Measurements from ENCODE around the gene PTPRN2. TPM values are rescaled to one million over a fixed set of nuclear protein-coding genes. Genes with fewer than 3 reads are reported as not detected.

The PTPRN2 gene
- total RNA-seq, 1 experiment from 2014 or later, result 2.1 TPM

- H3K4me1 ChIP-seq (ENCODE audit: control insufficient read depth in 1 of 2, insufficient read depth in 2 of 2, low read length in 2 of 2), result no peaks in the 10 kb centered on the region
- H2AFZ ChIP-seq (ENCODE audit: low read depth, low read length, poor library complexity, severe bottlenecking), result no peak overlapping the region
- no peak overlapping the region for H3K9ac ChIP-seq (ENCODE audit: low read length)
- RAD21 ChIA-PET (ENCODE audit: low non-redundant PET in 1 of 2, low total read pairs in 2 of 2, uncharacterized antibody in 2 of 2, unreplicated experiment in 2 of 2), result no interaction called here
- no peak for ATAC-seq
- H3K79me2 ChIP-seq (ENCODE audit: insufficient read depth, low read length), result no peaks in the 10 kb centered on the region
- no peak overlapping the region for H3K4me3 ChIP-seq (replicated peaks in 1 of 2; ENCODE audit: low read depth in 1 of 2, low read length in 2 of 2)
- H3K36me3 ChIP-seq (ENCODE audit: control insufficient read depth in 1 of 2, insufficient read depth in 2 of 2, low read length in 2 of 2), result no peaks in the 10 kb centered on the region
- no peak overlapping the region for H3K4me2 ChIP-seq (ENCODE audit: low read length)
- intact Hi-C loops (cut with micrococcal nuclease), result no loop called here
- no TSS peak for BruUV-seq (replicated peaks)
- TF ChIP-seq YY1 (IDR thresholded peaks at IDR 0.05; ENCODE audit: extremely low read depth, insufficient replicate concordance, low read depth, low read length), result no peak
- no peak for TF ChIP-seq CTCF (IDR thresholded peaks at IDR 0.05 in 2 of 3, conservative IDR thresholded peaks at IDR 0.05 in 1 of 3; ENCODE audit: borderline replicate concordance in 1 of 3, insufficient read depth in 1 of 3, low read depth in 2 of 3, low read length in 2 of 3)
- no peak for TF ChIP-seq EZH2phosphoT487 (IDR thresholded peaks at IDR 0.05; ENCODE audit: borderline replicate concordance)
- TF ChIP-seq, protein P1, sequence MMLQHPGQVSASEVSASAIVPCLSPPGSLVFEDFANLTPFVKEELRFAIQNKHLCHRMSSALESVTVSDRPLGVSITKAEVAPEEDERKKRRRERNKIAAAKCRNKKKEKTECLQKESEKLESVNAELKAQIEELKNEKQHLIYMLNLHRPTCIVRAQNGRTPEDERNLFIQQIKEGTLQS (IDR thresholded peaks at IDR 0.05), result no peak
- no peak for TF ChIP-seq SRF (IDR thresholded peaks at IDR 0.05; ENCODE audit: low read depth)
- no peak for TF ChIP-seq POLR2A (IDR thresholded peaks at IDR 0.05; ENCODE audit: borderline replicate concordance, extremely low read depth, insufficient read depth, insufficient read length)
- no peak for TF ChIP-seq FOSL1 (IDR thresholded peaks at IDR 0.05; ENCODE audit: low read depth)
- TF ChIP-seq EZH2 (IDR thresholded peaks at IDR 0.05), result no peak
- no peak for TF ChIP-seq ZNF274 (IDR thresholded peaks at IDR 0.05; ENCODE audit: low read depth, low read length)
- POLR2A ChIA-PET, result no interaction called here
- 0 out of 2 replicates have a peak, but pooled peaks cover 8% of the 10 kb centered on the region for H3K27me3 ChIP-seq (ENCODE audit: insufficient read depth, low read length)
- H3K9me2 ChIP-seq (ENCODE audit: insufficient read depth), result no peaks in the 10 kb centered on the region
- H4K20me1 ChIP-seq (ENCODE audit: insufficient read depth), result no peaks in the 10 kb centered on the region
- no peak for DNase-seq (ENCODE audit: low read depth, low spot score)
- H3K27ac ChIP-seq (ENCODE audit: low read depth, low read length), result no peak overlapping the region
- CTCF ChIA-PET, result no interaction called here
- H3K9me3 ChIP-seq (ENCODE audit: control insufficient read depth in 1 of 2, insufficient read depth in 1 of 2, low read depth in 1 of 2, low read length in 2 of 2), result no peaks in the 10 kb centered on the region
Observed at GRCh38 chr7:158556721-158557440, 30.7 kb downstream of the PTPRN2 start.
